Ishikawa (cell line): Measurements from ENCODE around the gene SNAP29.

Experiments
- CEBPB ChIP-seq: IDR thresholded peaks from 2 replicates; pipeline ENCODE4 v1.6.1; 2012
- CREB1 ChIP-seq: IDR thresholded peaks from 2 replicates; pipeline ENCODE4 v1.6.1; 2012; ENCODE audit warnings: low read depth
- EGR1 ChIP-seq: IDR thresholded peaks from 2 replicates; pipeline ENCODE4 v1.6.1; 2012
- EP300 ChIP-seq: IDR thresholded peaks from 2 replicates; pipeline ENCODE4 v1.6.1; 2012; ENCODE audit warnings: borderline replicate concordance
- FOXM1 ChIP-seq: IDR thresholded peaks from 2 replicates; pipeline ENCODE4 v1.6.1; 2012; ENCODE audit warnings: low read depth, borderline replicate concordance
- MAX ChIP-seq: IDR thresholded peaks from 2 replicates; pipeline ENCODE4 v1.6.1; 2012
- NFIC ChIP-seq: IDR thresholded peaks from 2 replicates; pipeline ENCODE4 v1.6.1; 2012
- RAD21 ChIP-seq: IDR thresholded peaks from 2 replicates; pipeline ENCODE4 v1.6.1; 2012; ENCODE audit warnings: low read depth
- TAF1 ChIP-seq: IDR thresholded peaks from 2 replicates; pipeline ENCODE4 v1.6.1; 2012; ENCODE audit warnings: low read depth, mild to moderate bottlenecking
- TCF12 ChIP-seq: IDR thresholded peaks from 2 replicates; pipeline ENCODE4 v1.6.1; 2012; ENCODE audit warnings: low read depth
- TEAD4 ChIP-seq: IDR thresholded peaks from 2 replicates; pipeline ENCODE4 v1.6.1; 2012
- YY1 ChIP-seq: IDR thresholded peaks from 2 replicates; pipeline ENCODE4 v1.6.1; 2012; ENCODE audit warnings: low read depth
- ZBTB7A ChIP-seq: IDR thresholded peaks from 2 replicates; pipeline ENCODE4 v1.6.1; 2012; ENCODE audit warnings: low read depth
- TF ChIP-seq, protein P1 (sequence below): IDR thresholded peaks from 2 replicates; pipeline ENCODE4 v1.6.1; 2012; ENCODE audit warnings: low read depth, mild to moderate bottlenecking
- TF ChIP-seq, protein P2 (sequence below): IDR thresholded peaks from 2 replicates; pipeline ENCODE4 v1.6.1; 2012

SNAP29 gene

DNA sequence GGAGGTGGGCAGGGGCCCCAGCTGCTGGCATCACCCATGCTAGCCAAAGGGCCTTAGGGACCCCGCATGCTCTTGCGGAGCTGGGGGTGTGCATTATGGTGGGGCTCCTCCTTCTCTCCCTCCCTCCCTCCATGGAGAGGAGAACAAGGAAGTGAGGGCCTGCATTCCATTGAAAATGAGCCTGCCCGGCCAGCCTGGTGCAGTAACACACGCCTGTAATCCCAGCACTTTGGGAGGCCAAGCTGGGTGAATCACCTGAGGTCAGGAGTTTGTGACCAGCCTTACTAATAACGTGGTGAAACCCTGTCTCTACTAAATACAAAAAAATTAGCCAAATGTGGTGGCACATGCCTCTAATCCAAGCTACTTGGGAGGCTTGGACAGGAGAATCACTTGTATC is 22.4 kb downstream of the SNAP29 start:
- TF ChIP-seq, protein P1, sequence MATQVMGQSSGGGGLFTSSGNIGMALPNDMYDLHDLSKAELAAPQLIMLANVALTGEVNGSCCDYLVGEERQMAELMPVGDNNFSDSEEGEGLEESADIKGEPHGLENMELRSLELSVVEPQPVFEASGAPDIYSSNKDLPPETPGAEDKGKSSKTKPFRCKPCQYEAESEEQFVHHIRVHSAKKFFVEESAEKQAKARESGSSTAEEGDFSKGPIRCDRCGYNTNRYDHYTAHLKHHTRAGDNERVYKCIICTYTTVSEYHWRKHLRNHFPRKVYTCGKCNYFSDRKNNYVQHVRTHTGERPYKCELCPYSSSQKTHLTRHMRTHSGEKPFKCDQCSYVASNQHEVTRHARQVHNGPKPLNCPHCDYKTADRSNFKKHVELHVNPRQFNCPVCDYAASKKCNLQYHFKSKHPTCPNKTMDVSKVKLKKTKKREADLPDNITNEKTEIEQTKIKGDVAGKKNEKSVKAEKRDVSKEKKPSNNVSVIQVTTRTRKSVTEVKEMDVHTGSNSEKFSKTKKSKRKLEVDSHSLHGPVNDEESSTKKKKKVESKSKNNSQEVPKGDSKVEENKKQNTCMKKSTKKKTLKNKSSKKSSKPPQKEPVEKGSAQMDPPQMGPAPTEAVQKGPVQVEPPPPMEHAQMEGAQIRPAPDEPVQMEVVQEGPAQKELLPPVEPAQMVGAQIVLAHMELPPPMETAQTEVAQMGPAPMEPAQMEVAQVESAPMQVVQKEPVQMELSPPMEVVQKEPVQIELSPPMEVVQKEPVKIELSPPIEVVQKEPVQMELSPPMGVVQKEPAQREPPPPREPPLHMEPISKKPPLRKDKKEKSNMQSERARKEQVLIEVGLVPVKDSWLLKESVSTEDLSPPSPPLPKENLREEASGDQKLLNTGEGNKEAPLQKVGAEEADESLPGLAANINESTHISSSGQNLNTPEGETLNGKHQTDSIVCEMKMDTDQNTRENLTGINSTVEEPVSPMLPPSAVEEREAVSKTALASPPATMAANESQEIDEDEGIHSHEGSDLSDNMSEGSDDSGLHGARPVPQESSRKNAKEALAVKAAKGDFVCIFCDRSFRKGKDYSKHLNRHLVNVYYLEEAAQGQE: no peak
- TF ChIP-seq, protein P2, sequence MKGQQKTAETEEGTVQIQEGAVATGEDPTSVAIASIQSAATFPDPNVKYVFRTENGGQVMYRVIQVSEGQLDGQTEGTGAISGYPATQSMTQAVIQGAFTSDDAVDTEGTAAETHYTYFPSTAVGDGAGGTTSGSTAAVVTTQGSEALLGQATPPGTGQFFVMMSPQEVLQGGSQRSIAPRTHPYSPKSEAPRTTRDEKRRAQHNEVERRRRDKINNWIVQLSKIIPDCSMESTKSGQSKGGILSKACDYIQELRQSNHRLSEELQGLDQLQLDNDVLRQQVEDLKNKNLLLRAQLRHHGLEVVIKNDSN: no peak
- TF ChIP-seq NFIC: no peak

GRCh38 chr22:20881869-20882815 is 23.3 kb downstream of the SNAP29 start:
- TF ChIP-seq EP300 (no peak), CREB1 (no peak), YY1 (no peak), ZBTB7A (no peak), FOXM1 (no peak), MAX (no peak), NFIC (no peak), TEAD4 (no peak), TAF1 (no peak), CEBPB (no peak)
- TF ChIP-seq, protein P1: no peak
- TF ChIP-seq, protein P2: no peak

DNA sequence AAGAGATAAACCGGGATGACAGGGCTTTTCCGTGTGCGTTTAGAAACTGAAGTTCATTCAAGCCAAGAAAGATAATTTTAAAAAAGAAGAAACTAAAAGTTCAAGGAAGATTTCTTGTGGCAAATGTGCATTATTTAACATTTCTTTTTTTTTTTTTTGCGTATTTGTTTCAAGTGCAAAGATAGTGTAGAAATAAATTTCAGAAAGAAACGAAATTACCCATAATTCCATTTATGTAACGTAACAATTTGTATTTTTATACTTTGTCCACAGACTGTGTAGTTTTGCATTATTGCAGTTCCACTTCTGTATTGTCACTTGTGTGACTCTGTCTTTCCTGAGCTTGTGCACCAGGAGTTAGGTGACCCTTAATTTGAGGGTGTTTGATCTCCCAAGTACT is 24.0 kb downstream of the SNAP29 start:
- TF ChIP-seq TEAD4: no peak
- no peak for TF ChIP-seq EGR1
- no peak for TF ChIP-seq MAX
- no peak for TF ChIP-seq RAD21
- no peak for TF ChIP-seq CEBPB
- TF ChIP-seq, protein P2: no peak
- TF ChIP-seq TCF12: no peak
- TF ChIP-seq CREB1: no peak
- no peak for TF ChIP-seq ZBTB7A
- TF ChIP-seq FOXM1: no peak
- TF ChIP-seq YY1: no peak
- TF ChIP-seq NFIC: no peak
- no peak for TF ChIP-seq EP300
- no peak for TF ChIP-seq TAF1
- TF ChIP-seq, protein P1: no peak

- no peak for TF ChIP-seq EGR1
- TF ChIP-seq ZBTB7A: no peak
- no peak for TF ChIP-seq TEAD4
- TF ChIP-seq TCF12: no peak
- TF ChIP-seq RAD21: no peak
- TF ChIP-seq CEBPB: no peak
- no peak for TF ChIP-seq YY1
- no peak for TF ChIP-seq NFIC
- TF ChIP-seq MAX: no peak
- TF ChIP-seq CREB1: no peak
- TF ChIP-seq FOXM1: no peak
- no peak for TF ChIP-seq EP300
- TF ChIP-seq, protein P2: no peak
- TF ChIP-seq, protein P1: no peak
- no peak for TF ChIP-seq TAF1
Measured at GRCh38 chr22:20884454-20884853, 25.6 kb downstream of the SNAP29 start.
